Epithelial cell of proximal tubule (primary cell): Measurements from ENCODE around the gene NSRP1. TPM values are rescaled to one million over a fixed set of nuclear protein-coding genes. Genes with fewer than 3 reads are reported as not detected.

Experiments
- total RNA-seq: library from RNA; depleted of rRNA; stranded (reverse); fragments of >200 nt; gene quantifications from 2 replicates; pipeline ENCODE4 v1.2.3, GENCODE V29; 2015

NSRP1 gene
- total RNA-seq, 1 donor from 2014 or later = 7.0 TPM

Other genes starting within 250 kb of the NSRP1 start
- 15.2 and 19.8 TPM in 2 replicates for gene SSH2, start 186.6 kb upstream of the NSRP1 start, total RNA-seq
- gene EFCAB5, start 175.2 kb upstream of the NSRP1 start, total RNA-seq = 0.29 and 2.5 TPM in 2 replicates
- gene SLC6A4, start 118.9 kb downstream of the NSRP1 start, total RNA-seq = not detected in 2 replicates
- 16.8 and 24.7 TPM in 2 replicates for gene BLMH, start 175.1 kb downstream of the NSRP1 start, total RNA-seq
- not detected in 2 replicates for gene TMIGD1, start 217.2 kb downstream of the NSRP1 start, total RNA-seq